ENCODE data around the gene LRFN2. TPM values are rescaled to one million over a fixed set of nuclear protein-coding genes. Genes with fewer than 3 reads are reported as not detected.

The LRFN2 gene
- total RNA-seq, 1 experiment from 2014 or later: not detected

GRCh38 chr6:40438246-40438887 lies 148.8 kb downstream of the LRFN2 start:
- DNase-seq (ENCODE audit: low read depth): no peak

GRCh38 chr6:40437631-40438030 lies 149.5 kb downstream of the LRFN2 start:
- no peak for DNase-seq (ENCODE audit: low read depth)

GRCh38 chr6:40436685-40437604 lies 150.2 kb downstream of the LRFN2 start:
- peak; percentile 87 for DNase-seq (ENCODE audit: low read depth)

GRCh38 chr6:40432982-40433381 lies 154.2 kb downstream of the LRFN2 start:
- no peak for DNase-seq (ENCODE audit: low read depth)

GRCh38 chr6:40431706-40432105 lies 155.5 kb downstream of the LRFN2 start:
- no peak for DNase-seq (ENCODE audit: low read depth)

GRCh38 chr6:40427196-40427595 lies 160.0 kb downstream of the LRFN2 start:
- no peak for DNase-seq (ENCODE audit: low read depth)

DNA sequence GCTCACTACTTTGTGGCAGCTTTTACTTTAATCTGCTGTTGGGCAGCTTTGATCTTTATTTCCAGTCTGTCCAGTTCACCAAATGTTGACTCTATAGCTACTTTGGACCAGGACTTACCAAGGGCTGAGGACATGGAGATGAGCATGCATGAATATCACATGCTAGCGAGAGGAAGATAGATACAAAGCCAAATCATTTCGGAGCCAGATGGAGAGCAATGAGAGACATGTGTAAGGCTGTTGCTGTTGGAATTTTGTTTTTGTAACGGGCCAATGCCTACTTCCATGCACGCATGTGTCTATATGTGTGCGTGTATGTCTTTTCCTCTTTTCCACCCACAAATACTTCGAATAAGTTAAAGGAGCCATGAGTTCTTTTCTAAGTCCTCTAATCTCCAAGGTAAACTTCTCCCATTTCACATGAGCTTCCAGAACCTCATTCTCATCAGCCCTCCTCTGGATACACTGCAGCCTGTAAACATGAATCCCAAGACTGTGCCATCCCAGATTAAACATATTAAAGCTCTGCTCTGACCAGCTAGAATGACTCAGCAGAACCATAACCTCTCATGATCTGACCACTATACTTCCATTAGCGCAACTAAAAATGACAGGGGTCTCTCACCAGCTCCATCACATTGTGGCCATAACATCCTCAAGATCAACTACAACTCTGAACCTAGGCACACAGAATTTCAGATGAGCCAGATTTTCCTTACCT lies 160.7 kb downstream of the LRFN2 start:
- no peak for DNase-seq (ENCODE audit: low read depth)

DNA sequence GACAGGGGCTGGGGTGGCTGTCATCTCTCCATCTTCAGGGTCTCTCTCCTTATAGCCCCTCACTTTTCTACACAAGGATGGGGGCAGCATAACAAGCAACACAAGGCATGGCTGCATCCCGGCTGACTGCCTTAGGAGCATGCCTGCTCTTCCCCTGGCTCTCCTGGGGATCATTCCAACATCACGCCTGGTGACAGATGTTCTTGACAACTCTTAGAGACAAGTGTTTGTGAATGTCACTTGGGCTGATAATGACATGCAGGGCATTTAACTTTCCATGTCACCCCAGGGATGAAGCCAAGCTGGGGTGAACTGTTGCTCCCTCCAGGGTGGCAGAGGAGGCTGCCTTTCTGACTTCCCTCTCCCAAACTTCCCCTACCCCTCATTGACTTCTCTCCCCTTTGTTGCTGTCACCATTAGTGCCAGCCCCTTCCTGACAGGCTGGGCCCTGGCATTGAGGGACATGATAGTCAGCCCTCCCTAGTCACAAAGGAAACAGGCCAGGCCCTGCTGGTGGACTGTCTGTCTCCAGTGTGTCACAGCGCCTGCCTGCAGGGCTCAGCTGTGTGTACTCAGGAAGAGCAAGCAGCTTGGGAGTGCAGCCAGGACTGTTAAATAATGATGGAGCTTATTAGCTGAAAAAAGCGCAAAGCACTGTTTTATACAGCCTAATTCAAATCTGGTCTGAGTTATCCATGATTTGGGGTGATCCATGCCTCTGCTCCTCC lies 161.8 kb downstream of the LRFN2 start:
- no peak for DNase-seq (ENCODE audit: low read depth)

GRCh38 chr6:40422046-40422445 lies 165.1 kb downstream of the LRFN2 start:
- no peak for DNase-seq (ENCODE audit: low read depth)

- DNase-seq (ENCODE audit: low read depth): no peak
Observed at GRCh38 chr6:40419946-40420728, 167.0 kb downstream of the LRFN2 start.

DNA sequence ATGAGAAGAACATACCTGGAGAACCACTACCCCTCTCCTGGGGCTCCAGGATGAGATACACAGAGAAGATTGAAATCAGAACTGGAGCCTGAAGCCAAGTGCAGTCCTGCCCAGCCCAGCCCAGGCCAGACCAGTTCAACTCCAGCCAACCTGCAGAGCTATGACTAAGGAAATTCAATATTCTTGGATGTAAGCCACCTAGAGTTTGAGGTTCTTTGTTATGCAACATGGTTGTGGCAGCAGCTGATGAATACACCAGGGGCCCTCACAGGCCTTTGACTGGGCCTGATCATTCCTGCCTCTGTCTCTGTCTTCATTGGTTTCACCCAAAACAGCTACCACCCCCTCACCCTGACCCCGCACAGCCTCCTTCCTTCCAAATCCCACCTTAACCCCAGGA lies 167.8 kb downstream of the LRFN2 start:
- peak; percentile 80 for DNase-seq (ENCODE audit: low read depth)

GRCh38 chr6:40417031-40417430 lies 170.1 kb downstream of the LRFN2 start:
- no peak for DNase-seq (ENCODE audit: low read depth)

GRCh38 chr6:40414617-40415016 lies 172.5 kb downstream of the LRFN2 start:
- no peak for DNase-seq (ENCODE audit: low read depth)

DNA sequence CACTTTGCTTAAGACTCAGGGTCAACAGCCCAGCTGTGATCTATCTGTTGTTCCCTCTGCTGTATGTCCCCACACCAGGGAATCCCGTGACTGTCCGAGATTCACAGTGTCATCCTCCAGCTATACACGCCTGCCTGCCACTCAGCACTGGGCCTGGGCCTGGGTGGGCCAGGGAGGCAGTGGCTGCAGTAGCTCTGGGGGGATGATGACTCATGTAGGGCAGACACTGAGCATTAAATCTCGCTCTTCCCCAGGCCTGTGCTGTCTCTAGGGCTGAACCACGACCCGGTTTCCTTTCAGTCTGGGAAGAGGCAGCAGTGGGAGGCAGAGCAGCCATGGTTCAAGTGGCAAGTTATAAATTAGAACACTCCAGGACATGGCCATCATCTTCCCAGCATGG lies 173.9 kb downstream of the LRFN2 start:
- DNase-seq (ENCODE audit: low read depth): peak; percentile 43

GRCh38 chr6:40411881-40412280 lies 175.3 kb downstream of the LRFN2 start:
- DNase-seq (ENCODE audit: low read depth): no peak

DNA sequence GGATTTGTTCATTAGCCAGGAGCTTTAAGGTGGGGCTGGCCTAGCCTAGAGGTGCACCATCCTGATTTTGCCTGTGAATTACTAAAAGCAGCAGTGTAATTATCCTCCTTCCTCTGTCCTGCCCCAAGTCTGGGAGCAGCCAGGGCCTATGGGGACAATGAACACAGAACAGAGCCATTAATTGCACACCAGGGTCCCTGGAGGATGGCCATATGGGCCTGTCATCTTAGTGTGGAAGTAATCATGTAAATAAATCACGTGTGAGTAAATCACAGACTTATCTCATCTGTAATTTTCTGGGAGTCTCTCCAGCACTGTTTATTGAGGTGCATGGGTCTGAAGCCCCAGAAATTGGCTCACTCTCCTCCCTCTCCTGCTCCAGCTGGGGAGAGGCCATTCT lies 176.3 kb downstream of the LRFN2 start:
- no peak for DNase-seq (ENCODE audit: low read depth)

GRCh38 chr6:40409716-40410397 lies 177.3 kb downstream of the LRFN2 start:
- peak; percentile 82 for DNase-seq (ENCODE audit: low read depth)

DNA sequence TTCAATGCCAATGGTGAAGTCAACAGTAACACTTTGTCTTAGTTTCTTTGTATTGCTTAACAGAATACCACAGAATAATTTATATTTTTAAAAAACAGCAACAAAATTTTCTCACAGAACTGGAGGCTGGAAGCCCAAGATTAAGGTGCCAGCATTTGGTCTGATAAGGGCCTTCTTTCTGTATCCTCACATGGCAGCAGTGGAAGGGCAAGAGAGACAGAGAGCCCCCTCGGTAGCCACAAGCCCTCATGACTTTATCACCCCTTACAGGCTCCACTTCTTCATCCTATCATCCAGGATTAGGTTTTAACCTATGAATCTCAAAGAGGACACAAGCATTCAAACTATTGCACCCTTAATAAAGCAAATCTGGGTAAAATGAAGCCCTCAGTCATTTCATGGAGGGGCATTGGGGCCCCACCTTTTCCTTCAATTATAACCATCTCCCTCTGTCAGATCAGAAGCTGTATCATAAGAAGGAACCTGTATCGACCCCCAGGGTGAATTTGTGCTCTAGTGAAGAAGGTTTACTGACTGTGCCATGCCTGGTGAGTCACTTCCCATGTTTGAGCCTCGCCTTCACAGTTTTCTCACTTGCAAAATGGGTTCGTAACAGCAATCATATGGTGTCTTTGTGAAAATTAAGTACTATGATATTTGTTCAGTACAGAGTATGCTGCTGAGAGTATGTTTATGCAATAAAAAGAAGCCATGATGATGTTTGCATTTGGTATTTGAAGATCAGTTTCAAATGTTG lies 178.2 kb downstream of the LRFN2 start:
- peak; percentile 65 for DNase-seq (ENCODE audit: low read depth)

- DNase-seq (ENCODE audit: low read depth): no peak
Observed at GRCh38 chr6:40407239-40407638, 179.9 kb downstream of the LRFN2 start.

All from HT1080 (cell line).